LHCN-M2 (cell line): Measurements from ENCODE around the gene ITGB5. TPM values are rescaled to one million over a fixed set of nuclear protein-coding genes. Genes with fewer than 3 reads are reported as not detected.
"Not testable (repeated sequence)": the region's sequence is repeated elsewhere in the genome, so short reads cannot be mapped to it uniquely, and the experiment has no call there.

Experiments
- DNase-seq: peaks from one replicate; pipeline ENCODE4 v3.0.0-alpha.2; 2012; ENCODE audit warnings: low read depth
- total RNA-seq: library from RNA; depleted of rRNA; stranded (reverse); fragments of >200 nt; gene quantifications from 2 replicates; pipeline ENCODE4 v1.2.3, GENCODE V29; 2014

ITGB5 gene
- total RNA-seq, 1 experiment from 2014 or later: 173 TPM

- DNase-seq: not testable (repeated sequence)
These were observed 98.1 kb downstream of the ITGB5 start for GRCh38 chr3:124789103-124789502.

- DNase-seq: no peak
These were observed 98.9 kb downstream of the ITGB5 start for GRCh38 chr3:124788254-124788745.

- DNase-seq: peak; percentile 69
These were observed 99.5 kb downstream of the ITGB5 start for GRCh38 chr3:124787476-124788195.

GRCh38 chr3:124786511-124787241 lies 100.5 kb downstream of the ITGB5 start:
- peak; percentile 56 for DNase-seq

- no peak for DNase-seq
These were observed 101.2 kb downstream of the ITGB5 start for GRCh38 chr3:124785973-124786372.

GRCh38 chr3:124784686-124785382 lies 102.3 kb downstream of the ITGB5 start:
- DNase-seq: no peak

GRCh38 chr3:124783696-124784095 lies 103.5 kb downstream of the ITGB5 start:
- peak; percentile 92 for DNase-seq

GRCh38 chr3:124782377-124782712 lies 104.8 kb downstream of the ITGB5 start:
- DNase-seq: not testable (repeated sequence)

- no peak for DNase-seq
These were observed 105.4 kb downstream of the ITGB5 start for GRCh38 chr3:124781476-124782376.

GRCh38 chr3:124780761-124781475 lies 106.2 kb downstream of the ITGB5 start:
- DNase-seq: peak; percentile 68

GRCh38 chr3:124780356-124780755 lies 106.8 kb downstream of the ITGB5 start:
- DNase-seq: peak; percentile 50

- DNase-seq: no peak
These were observed 107.4 kb downstream of the ITGB5 start for GRCh38 chr3:124779751-124780191.

- no peak for DNase-seq
These were observed 108.0 kb downstream of the ITGB5 start for GRCh38 chr3:124779116-124779515.

GRCh38 chr3:124777762-124778470 lies 109.2 kb downstream of the ITGB5 start:
- DNase-seq: no peak

- DNase-seq: no peak
These were observed 110.3 kb downstream of the ITGB5 start for GRCh38 chr3:124776856-124777255.

GRCh38 chr3:124775877-124776276 lies 111.3 kb downstream of the ITGB5 start:
- DNase-seq: no peak

GRCh38 chr3:124774841-124775402 lies 112.2 kb downstream of the ITGB5 start:
- DNase-seq: no peak

- DNase-seq: peak; percentile 75
These were observed 112.8 kb downstream of the ITGB5 start for GRCh38 chr3:124774327-124774718.
